H9 (cell line): ENCODE results near the gene IL17REL. TPM values are rescaled to one million over a fixed set of nuclear protein-coding genes. Genes with fewer than 3 reads are reported as not detected.

Experiments used
- DNase-seq: peaks from one replicate; pipeline ENCODE4 v3.0.0-alpha.2; 2017
- H2AFZ ChIP-seq: one replicate; pipeline ENCODE4 v1.6.1; 2013; ENCODE audit warnings: mild to moderate bottlenecking, low read length, control low read depth, moderate library complexity
- H2AK5ac ChIP-seq: 2 replicates; pipeline ENCODE4 v1.6.1; 2013; ENCODE audit warnings: low read length, control low read depth, mixed read lengths; ENCODE audit not compliant: insufficient read length
- H2BK120ac ChIP-seq: one replicate; pipeline ENCODE4 v1.6.1; 2013; ENCODE audit warnings: low read depth, mild to moderate bottlenecking, low read length, control low read depth, inconsistent platforms; ENCODE audit not compliant: poor library complexity, severe bottlenecking
- H2BK12ac ChIP-seq: 2 replicates; pipeline ENCODE4 v1.6.1; 2013; ENCODE audit warnings: low read length, control low read depth, mixed read lengths, low read depth; ENCODE audit not compliant: insufficient read length
- H2BK15ac ChIP-seq: 2 replicates; pipeline ENCODE4 v1.6.1; 2013; ENCODE audit warnings: low read depth, low read length, control low read depth
- H2BK20ac ChIP-seq: one replicate; pipeline ENCODE4 v1.6.1; 2013; ENCODE audit warnings: low read depth, mild to moderate bottlenecking, low read length, control low read depth, inconsistent platforms; ENCODE audit not compliant: poor library complexity, severe bottlenecking
- H2BK5ac ChIP-seq: 2 replicates; pipeline ENCODE4 v1.6.1; 2013; ENCODE audit warnings: low read length, control low read depth, mixed read lengths; ENCODE audit not compliant: insufficient read length
- H3K14ac ChIP-seq: 2 replicates; pipeline ENCODE4 v1.6.1; 2013; ENCODE audit warnings: low read length, control low read depth; ENCODE audit not compliant: insufficient read depth
- H3K18ac ChIP-seq: 2 replicates; pipeline ENCODE4 v1.6.1; 2013; ENCODE audit warnings: low read depth, mild to moderate bottlenecking, mixed read lengths, low read length, control low read depth; ENCODE audit not compliant: insufficient read length
- H3K23ac ChIP-seq: 2 replicates; pipeline ENCODE4 v1.6.1; 2013; ENCODE audit warnings: low read length, control low read depth, mixed read lengths, low read depth; ENCODE audit not compliant: insufficient read length
- H3K23me2 ChIP-seq: 2 replicates; pipeline ENCODE4 v1.6.1; 2013; ENCODE audit warnings: low read depth, mild to moderate bottlenecking, mixed read lengths, low read length, control low read depth; ENCODE audit not compliant: insufficient read length, poor library complexity, severe bottlenecking
- H3K27ac ChIP-seq: 2 replicates; pipeline ENCODE4 v1.5.1; 2013; ENCODE audit warnings: low read length, control low read depth, mixed read lengths, low read depth; ENCODE audit not compliant: insufficient read length
- H3K27me3 ChIP-seq: 2 replicates; pipeline ENCODE4 v1.6.1; 2013; ENCODE audit warnings: low read length, control low read depth, inconsistent platforms; ENCODE audit not compliant: insufficient read depth
- H3K4ac ChIP-seq: 2 replicates; pipeline ENCODE4 v1.6.1; 2013; ENCODE audit warnings: low read depth, mild to moderate bottlenecking, control low read depth, inconsistent platforms, low read length, moderate library complexity
- H3K4me1 ChIP-seq: 2 replicates; pipeline ENCODE4 v1.6.1; 2013; ENCODE audit warnings: low read length, control low read depth, inconsistent platforms; ENCODE audit not compliant: insufficient read depth
- H3K4me2 ChIP-seq: 2 replicates; pipeline ENCODE4 v1.6.1; 2013; ENCODE audit warnings: low read length, control low read depth, mixed read lengths; ENCODE audit not compliant: insufficient read length, insufficient read depth
- H3K56ac ChIP-seq: 2 replicates; pipeline ENCODE4 v1.6.1; 2013; ENCODE audit warnings: low read depth, mild to moderate bottlenecking, mixed read lengths, low read length, control low read depth; ENCODE audit not compliant: insufficient read length
- H3K79me1 ChIP-seq: 2 replicates; pipeline ENCODE4 v1.6.1; 2013; ENCODE audit warnings: low read depth, mild to moderate bottlenecking, moderate library complexity, low read length, control low read depth, inconsistent platforms; ENCODE audit not compliant: insufficient read depth, poor library complexity, severe bottlenecking
- H3K79me2 ChIP-seq: 2 replicates; pipeline ENCODE4 v1.6.1; 2013; ENCODE audit warnings: low read length, control low read depth, inconsistent platforms; ENCODE audit not compliant: insufficient read depth
- H3K9ac ChIP-seq: 2 replicates; pipeline ENCODE4 v1.6.1; 2013; ENCODE audit warnings: low read length, control low read depth, mixed read lengths; ENCODE audit not compliant: insufficient read length; ENCODE audit errors: extremely low read depth
- H3K9me3 ChIP-seq: one replicate; pipeline ENCODE4 v1.6.1; 2013; ENCODE audit warnings: low read depth, low read length, inconsistent platforms; ENCODE audit not compliant: control insufficient read depth
- H3T11ph ChIP-seq: one replicate; pipeline ENCODE4 v1.6.1; 2013; ENCODE audit warnings: mild to moderate bottlenecking, low read length, control low read depth, inconsistent platforms
- H4K20me1 ChIP-seq: one replicate; pipeline ENCODE4 v1.6.1; 2013; ENCODE audit not compliant: control insufficient read depth, insufficient read length, insufficient read depth
- H4K5ac ChIP-seq: 2 replicates; pipeline ENCODE4 v1.6.1; 2013; ENCODE audit warnings: low read depth, mild to moderate bottlenecking, mixed read lengths, low read length, control low read depth; ENCODE audit not compliant: insufficient read length
- H4K8ac ChIP-seq: replicated peaks from 2 replicates; pipeline ENCODE4 v1.6.1; 2013; ENCODE audit warnings: low read length, control low read depth, mixed read lengths, low read depth; ENCODE audit not compliant: insufficient read length
- H4K91ac ChIP-seq: 2 replicates; pipeline ENCODE4 v1.6.1; 2013; ENCODE audit warnings: low read depth, mild to moderate bottlenecking, moderate library complexity, mixed read lengths, low read length, control low read depth; ENCODE audit not compliant: insufficient read length
- H3K27ac Mint-ChIP-seq, 3 experiments: 2 replicates in 2 of 3; 3 replicates in 1 of 3; pipeline ENCODE4 v1.8.0; 2020 to 2021; ENCODE audit warnings: mixed read lengths in 3 of 3, mild to moderate bottlenecking in 1 of 3, moderate library complexity in 1 of 3
- H3K27me3 Mint-ChIP-seq: 2 replicates; pipeline ENCODE4 v1.8.0; 2021; ENCODE audit warnings: low read depth, mild to moderate bottlenecking, moderate library complexity, mixed read lengths
- H3K36me3 Mint-ChIP-seq, 3 experiments: 2 replicates in 2 of 3; 3 replicates in 1 of 3; pipeline ENCODE4 v1.8.0; 2020 to 2021; ENCODE audit warnings: low read depth in 3 of 3, mixed read lengths in 3 of 3; ENCODE audit not compliant: insufficient read depth in 1 of 3
- H3K4me1 Mint-ChIP-seq, 2 experiments: 2 replicates each; pipeline ENCODE4 v1.8.0; 2020; ENCODE audit warnings: mixed read lengths in 2 of 2
- H3K4me3 Mint-ChIP-seq, 2 experiments: 2 replicates in 1 of 2; 3 replicates in 1 of 2; pipeline ENCODE4 v1.8.0; 2020 to 2021; ENCODE audit warnings: mild to moderate bottlenecking in 2 of 2, mixed read lengths in 2 of 2, moderate library complexity in 1 of 2
- H3K9me3 Mint-ChIP-seq, 2 experiments: 2 replicates in 1 of 2; 3 replicates in 1 of 2; pipeline ENCODE4 v1.8.0; 2020; ENCODE audit warnings: mild to moderate bottlenecking in 2 of 2, mixed read lengths in 2 of 2, moderate library complexity in 1 of 2
- CTCF ChIP-seq: fragments of 200-600 bp; sonication (generic); conservative IDR thresholded peaks from 3 replicates; pipeline ENCODE4 v1.8.0; 2021; ENCODE audit warnings: antibody characterized with exemption, mild to moderate bottlenecking
- WGBS: extraction: QIAGEN DNeasy Blood & Tissue Kit; methylation state at CpG from one replicate; pipeline ENCODE4 v1.1.7; 2013; ENCODE audit warnings: missing lambda C conversion rate, low lambda C conversion rate, mixed read lengths; ENCODE audit not compliant: insufficient read length; ENCODE audit errors: extremely low coverage; 5-methylcytosine and 5-hydroxymethylcytosine counted together
- total RNA-seq: library from RNA; stranded (reverse); gene quantifications from 2 replicates; pipeline ENCODE4 v1.2.1, GENCODE V29; 2021

The IL17REL gene
- total RNA-seq, 1 experiment from 2014 or later = 0.20 TPM

GRCh38 chr22:50032941-50033601 lies 20.5 kb upstream of the IL17REL start:
- WGBS = no CpG with 5 or more reads among the region's 23 CpGs
- TF ChIP-seq CTCF = no peak
- no peak overlapping the region for H3K4ac ChIP-seq

More at GRCh38 chr22:50032941-50033601, 20.5 kb upstream of the IL17REL start:
- Histone ChIP-seq H3K23me2 (peaks cover 4% of the 10 kb centered on the region), H4K5ac (no peak overlapping the region), H3K79me2 (no peaks in the 10 kb centered on the region), H3K56ac (no peak overlapping the region), H3K18ac (no peak overlapping the region), H2AFZ (no peak overlapping the region), H2BK20ac (no peak overlapping the region), H3K79me1 (no peaks in the 10 kb centered on the region), H3K4me2 (no peak overlapping the region), H3K23ac (no peak overlapping the region), H4K91ac (no peak overlapping the region), H2BK15ac (no peak overlapping the region), H3K14ac (no peak overlapping the region; the same call in 1 of the 2 replicates), H3K9me3 (no peaks in the 10 kb centered on the region), H4K20me1 (no peaks in the 10 kb centered on the region), H2BK5ac (no peak overlapping the region), H3K4me1 (no peaks in the 10 kb centered on the region), H3K27me3 (peaks cover 2% of the 10 kb centered on the region; the same call in 1 of the 2 replicates), H2BK12ac (no peak overlapping the region), H4K8ac (no peak overlapping the region), H3T11ph (no peak overlapping the region), H3K9ac (no peak overlapping the region), H2AK5ac (no peak overlapping the region), H3K27ac (no peak overlapping the region), H2BK120ac (no peak overlapping the region)
- Mint-ChIP-seq H3K36me3 (no peaks in the 10 kb centered on the region), H3K4me3 (no peak overlapping the region), H3K27me3 (peaks cover 21% of the 10 kb centered on the region), H3K9me3 (no peaks in the 10 kb centered on the region), H3K27ac (no peak overlapping the region), H3K4me1 (no peaks in the 10 kb centered on the region)
- DNase-seq = no peak
